Measurements from ENCODE around the gene KHNYN.

The KHNYN gene

DNA sequence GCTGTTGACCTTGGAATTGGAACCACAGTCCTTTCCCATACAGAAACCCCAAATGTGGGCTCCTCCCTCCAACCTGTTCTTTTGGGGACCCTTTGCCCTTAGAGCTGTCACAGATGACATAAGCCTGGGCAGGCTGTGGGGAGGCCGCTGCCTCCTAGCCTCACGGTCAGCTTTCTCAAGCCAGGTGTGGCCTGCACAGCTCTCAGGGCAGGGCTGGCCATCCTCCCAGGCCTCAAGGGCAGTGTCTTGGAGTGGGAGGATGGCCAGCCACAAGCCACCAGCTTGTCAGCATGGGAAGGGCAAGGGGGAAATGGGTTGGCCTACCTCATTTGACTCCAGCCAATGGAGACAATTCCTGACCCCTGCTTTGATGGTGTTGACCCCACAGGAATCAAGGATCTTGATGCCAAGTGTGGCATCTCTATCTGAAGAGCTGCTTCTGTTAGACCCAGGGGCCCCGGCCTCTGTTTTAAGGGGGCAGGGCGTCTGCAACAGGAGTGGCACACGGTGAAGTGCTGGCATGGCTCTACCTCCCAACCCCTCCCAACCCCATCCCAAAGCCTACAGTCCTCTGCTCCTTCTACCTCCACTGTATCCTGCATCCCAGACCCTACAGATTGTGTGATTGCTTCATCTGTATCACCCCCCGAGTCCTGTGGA lies 11.8 kb upstream of the KHNYN start:
- Histone ChIP-seq H3K4me3 (no peak overlapping the region), H3K27ac (peak overlapping the region in 1 of 21 experiments; percentile 20)

DNA sequence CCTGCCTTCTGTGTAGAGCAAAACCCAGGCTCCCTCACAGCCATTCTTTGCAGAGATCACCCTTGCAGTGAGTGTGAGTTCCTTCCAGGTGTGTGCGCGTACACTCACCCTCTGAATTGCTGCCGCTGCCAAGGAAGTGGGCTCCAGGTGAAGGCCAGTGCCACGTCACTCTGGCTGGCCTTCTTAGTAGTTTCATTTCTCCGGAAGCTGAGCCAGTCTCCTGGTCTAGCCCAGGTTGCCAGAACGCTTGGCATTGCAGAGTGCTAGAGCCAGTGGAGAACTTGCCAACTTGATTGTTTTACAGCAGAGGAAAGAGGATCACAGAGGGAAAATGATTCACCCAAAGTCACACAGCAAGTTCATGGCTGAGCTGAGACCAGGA lies 11.3 kb upstream of the KHNYN start:
- no peak overlapping the region for H3K27ac ChIP-seq
- H3K4me3 ChIP-seq, result no peak overlapping the region

GRCh38 chr14:24422261-24422660 lies 7.5 kb upstream of the KHNYN start:
- no peak overlapping the region for H3K27ac ChIP-seq
- no peak overlapping the region for H3K4me3 ChIP-seq

DNA sequence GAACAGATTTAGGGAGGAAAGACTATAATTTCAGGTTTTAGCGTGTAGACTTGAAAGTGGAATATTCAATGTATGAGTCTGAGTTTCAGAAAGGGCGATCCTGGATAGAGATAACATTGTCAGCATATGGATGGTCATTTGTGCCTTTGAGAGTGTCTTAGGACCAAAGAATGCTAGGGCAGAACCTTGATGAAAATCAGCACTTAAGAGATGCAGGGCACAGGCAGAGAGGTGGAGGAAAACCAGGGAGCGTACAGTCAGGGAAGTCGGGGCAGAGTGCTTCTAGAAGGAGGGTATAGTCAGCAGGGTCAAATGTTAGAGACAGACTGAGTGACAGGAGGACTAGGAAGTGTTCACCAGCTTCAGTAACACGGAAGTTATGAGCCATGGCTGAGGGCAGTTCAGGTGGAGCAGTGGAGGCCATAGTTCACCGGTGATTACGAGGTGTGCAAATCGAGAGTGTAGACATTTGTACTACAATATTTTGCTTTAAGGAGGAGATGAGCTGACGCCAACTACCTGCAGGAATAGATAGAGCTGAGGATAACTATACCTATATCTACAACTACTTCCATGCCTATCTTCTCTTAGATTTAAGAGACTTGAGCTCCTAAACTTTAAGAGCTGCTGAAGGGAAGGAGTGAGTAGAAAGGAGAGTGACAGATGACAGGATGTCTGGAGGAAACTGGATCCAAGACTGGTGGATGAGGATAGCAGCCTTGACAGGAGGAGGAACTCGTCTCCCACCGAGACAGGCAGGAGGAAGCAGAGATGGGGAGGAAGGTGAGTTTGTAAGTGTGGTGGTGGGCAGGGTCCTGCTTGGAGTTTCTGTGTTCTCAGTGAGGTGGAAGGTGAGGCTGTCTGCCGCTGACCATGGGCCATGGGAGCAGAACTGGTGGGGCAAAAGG lies 6.8 kb upstream of the KHNYN start:
- no peak overlapping the region for H3K27ac ChIP-seq
- H3K4me3 ChIP-seq, result no peak overlapping the region

- H3K4me3 ChIP-seq, result no peak overlapping the region
- H3K27ac ChIP-seq, result peak overlapping the region in 5 of 21 experiments; percentile 8 to 59 (median 28)
These were observed 4.0 kb upstream of the KHNYN start for GRCh38 chr14:24425704-24426103.

DNA sequence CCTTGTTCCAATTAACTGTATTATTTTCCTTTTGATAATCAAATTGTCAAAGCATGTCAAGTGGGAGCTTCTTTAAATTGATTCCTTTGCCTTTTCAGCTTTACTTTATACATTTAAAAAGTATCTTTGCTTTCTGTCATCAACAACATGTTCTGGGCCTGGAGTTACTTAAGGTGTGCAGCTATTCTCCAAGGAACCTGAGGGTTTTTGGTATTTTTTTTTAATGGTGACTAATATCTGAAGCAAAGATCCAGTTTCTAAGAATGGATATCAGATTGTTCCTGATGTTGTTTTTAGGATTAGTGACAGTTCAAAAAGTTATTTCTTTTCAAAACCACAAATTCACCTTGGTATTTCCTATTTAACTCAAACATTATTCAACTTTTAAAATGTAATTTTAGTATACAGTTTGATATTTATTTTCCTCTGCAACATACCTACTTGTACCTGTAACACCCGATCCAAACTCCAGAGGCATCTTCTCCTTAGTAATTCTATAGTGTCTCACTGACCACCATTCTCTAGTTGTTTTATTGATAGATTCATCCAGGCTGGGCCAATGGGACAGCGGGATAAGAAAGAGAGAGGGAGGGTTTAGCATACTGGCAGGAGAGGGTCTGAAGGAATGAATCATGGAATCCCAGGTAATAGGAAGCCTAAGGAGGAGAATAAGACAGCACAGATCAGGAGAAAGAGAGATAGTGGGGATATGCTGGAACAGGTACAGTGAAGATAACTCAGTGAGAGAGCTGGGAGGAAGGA lies 3.4 kb upstream of the KHNYN start:
- Histone ChIP-seq H3K4me3 (no peak overlapping the region), H3K27ac (peak overlapping the region in 3 of 21 experiments; percentile 5 to 27 (median 22))

DNA sequence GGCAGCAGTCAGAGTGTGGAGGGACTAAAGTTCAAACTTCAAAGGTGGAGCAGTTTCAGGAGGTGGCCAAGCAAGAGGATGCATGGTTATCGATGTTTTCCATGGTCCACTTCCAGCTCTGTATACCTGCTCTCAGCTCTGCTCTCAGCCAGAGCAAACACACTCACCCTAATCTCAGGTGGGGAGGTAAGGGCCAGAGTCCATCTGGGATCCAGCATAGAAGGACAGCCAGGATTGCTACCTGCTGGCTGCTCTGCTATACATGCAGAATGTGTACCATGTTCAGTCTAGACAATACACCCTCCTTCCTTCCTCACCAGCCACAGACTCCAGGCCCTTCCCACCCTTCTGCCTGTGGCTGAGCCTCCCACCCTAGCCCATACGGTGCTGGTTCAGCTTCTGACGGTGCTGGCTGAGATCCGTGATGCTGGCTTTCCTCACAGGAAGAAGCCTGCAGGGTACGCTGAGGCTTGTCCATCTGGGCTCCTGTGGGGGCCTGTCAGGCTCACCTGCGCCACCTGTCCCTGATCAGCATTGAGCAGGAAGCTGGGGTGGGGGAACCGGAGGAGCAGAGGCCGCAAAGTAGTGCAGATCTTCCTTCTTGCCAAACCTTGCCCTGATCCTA lies 2.7 kb upstream of the KHNYN start:
- Histone ChIP-seq H3K27ac (peak overlapping the region in 6 of 21 experiments; percentile 5 to 99 (median 23)), H3K4me3 (no peak overlapping the region)

- Histone ChIP-seq H3K27ac (peak overlapping the region in 9 of 21 experiments; percentile 24 to 99 (median 98)), H3K4me3 (no peak overlapping the region)
These were observed 1.9 kb upstream of the KHNYN start for GRCh38 chr14:24427537-24428508.

GRCh38 chr14:24428628-24429394 lies 943 bp upstream of the KHNYN start:
- peak overlapping the region in 2 of 7 experiments; percentile 59 to 73 for H3K4me3 ChIP-seq

DNA sequence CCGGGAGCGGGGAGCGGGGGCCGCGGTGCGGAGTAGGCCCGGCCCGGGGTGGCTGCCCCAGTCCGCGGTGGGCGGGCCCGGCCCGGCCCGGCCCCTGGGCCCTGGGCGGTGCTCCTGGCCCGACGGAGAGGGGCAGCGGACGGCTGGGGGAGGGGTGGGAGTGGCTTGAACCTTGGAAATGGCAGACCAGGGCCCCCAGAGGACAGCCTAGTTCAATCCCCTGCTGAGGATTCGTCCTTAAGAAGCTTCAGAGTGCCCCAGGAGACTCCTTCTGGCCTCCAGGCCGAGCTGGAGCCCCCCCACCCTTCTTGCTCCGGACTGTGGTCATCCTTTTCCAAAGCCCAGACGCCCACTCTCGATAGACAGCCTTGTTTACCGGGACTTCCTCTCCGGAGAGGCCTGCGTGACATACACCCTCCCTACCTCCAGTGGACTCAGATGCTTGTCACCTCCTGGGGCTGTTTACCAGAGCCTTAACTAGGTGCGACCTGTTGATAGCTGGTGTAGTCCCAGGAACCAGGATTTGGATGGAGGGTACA lies 458 bp downstream of the KHNYN start:
- Histone ChIP-seq H3K27ac (peak overlapping the region; percentile 86 to 99 (median 97)), H3K4me3 (peak overlapping the region; percentile 59 to 78 (median 67))

More at GRCh38 chr14:24428628-24429394, 943 bp upstream of the KHNYN start:
- H3K27ac ChIP-seq, result peak overlapping the region; percentile 86 to 99 (median 97)

GRCh38 chr14:24430682-24431568 lies 1.2 kb downstream of the KHNYN start:
- Histone ChIP-seq H3K4me3 (peak overlapping the region; percentile 59 to 78 (median 67)), H3K27ac (peak overlapping the region; percentile 18 to 99 (median 97))

DNA sequence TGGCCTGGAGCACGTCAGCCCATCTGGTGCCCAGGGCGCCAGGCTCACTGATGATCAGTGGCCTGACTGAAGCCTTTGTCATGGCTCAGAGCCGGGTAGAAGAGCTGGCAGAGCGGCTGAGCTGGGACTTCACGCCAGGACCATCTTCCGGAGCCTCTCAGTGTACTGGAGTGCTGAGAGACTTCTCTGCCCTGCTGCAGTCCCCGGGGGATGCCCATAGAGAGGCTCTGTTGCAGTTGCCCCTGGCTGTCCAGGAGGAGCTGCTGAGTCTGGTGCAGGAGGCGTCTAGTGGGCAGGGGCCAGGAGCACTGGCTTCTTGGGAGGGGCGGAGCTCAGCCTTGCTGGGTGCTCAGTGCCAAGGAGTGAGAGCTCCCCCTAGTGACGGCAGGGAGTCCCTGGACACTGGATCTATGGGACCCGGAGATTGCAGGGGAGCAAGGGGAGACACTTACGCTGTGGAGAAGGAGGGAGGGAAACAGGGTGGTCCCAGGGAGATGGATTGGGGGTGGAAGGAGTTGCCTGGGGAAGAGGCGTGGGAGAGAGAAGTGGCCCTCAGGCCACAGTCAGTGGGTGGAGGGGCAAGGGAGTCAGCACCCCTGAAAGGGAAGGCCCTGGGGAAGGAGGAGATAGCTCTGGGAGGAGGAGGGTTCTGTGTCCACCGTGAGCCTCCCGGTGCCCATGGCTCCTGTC lies 2.0 kb downstream of the KHNYN start:
- peak overlapping the region in 20 of 21 experiments; percentile 21 to 99 (median 97) for H3K27ac ChIP-seq
- peak overlapping the region in 6 of 7 experiments; percentile 59 to 78 (median 68) for H3K4me3 ChIP-seq

- peak overlapping the region in 13 of 21 experiments; percentile 33 to 99 (median 97) for H3K27ac ChIP-seq
- peak overlapping the region in 2 of 7 experiments; percentile 63 to 73 for H3K4me3 ChIP-seq
These were observed 2.7 kb downstream of the KHNYN start for GRCh38 chr14:24432259-24433131.

DNA sequence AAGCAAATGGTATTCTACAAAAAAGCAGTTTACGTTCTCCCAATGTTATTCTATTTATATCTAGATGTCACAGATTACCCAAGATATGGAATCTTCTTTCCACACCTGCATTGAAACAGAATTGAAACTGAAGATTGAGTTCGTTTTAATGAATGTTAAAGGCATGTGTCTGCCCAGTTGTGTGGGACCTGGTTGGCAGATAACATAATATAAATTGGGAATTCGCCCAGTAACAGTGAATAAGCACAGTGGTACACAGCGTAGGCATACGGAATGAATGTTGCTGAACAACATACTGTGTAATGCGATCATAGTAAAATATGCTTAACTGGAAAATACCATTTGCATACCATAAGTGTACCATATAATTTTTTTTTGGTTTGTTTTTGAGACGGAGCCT lies 4.3 kb downstream of the KHNYN start:
- no peak overlapping the region for H3K4me3 ChIP-seq
- no peak overlapping the region for H3K27ac ChIP-seq

DNA sequence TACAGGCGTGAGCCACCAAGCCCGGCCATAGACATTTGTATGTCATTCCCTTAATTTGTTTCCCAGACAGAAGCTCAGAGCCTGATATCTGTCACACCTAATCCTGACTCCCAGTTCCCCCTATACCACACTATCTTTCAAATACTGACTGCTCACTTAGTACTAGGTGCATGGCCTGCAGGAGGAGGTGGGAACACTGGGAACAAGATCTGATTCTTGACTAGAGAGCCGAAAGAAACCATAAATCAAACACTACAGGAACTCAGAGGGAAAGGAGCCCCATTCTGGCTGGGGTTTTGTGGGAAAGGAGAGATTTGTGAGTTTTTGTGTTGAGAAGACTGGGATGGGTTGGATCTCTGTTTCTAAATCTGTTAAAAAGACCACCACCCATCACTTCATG lies 4.9 kb downstream of the KHNYN start:
- peak overlapping the region in 5 of 21 experiments; percentile 9 to 42 (median 26) for H3K27ac ChIP-seq

More for the DNA sequence above, 4.9 kb downstream of the KHNYN start:
- no peak overlapping the region for H3K4me3 ChIP-seq

Measured in skin epidermis (tissue), 12 donors.